ENCODE data around the gene MFF.

MFF gene

GRCh38 chr2:227373389-227373788 lies 48.3 kb downstream of the MFF start:
- Histone ChIP-seq H3K27ac (no peak overlapping the region), H3K27me3 (replicated peaks) (no peaks in the 10 kb centered on the region), H3K36me3 (replicated peaks) (no peaks in the 10 kb centered on the region), H3K4me3 (ENCODE audit: low read depth, low read length) (no peak overlapping the region)
- DNase-seq, result no peak
- in situ Hi-C loops (cut with HindIII; ENCODE audit: low pct_ligation_motif_present, low sequenced_read_pairs), result no loop called here
- TF ChIP-seq CTCF (IDR thresholded peaks at IDR 0.05; ENCODE audit: low read depth, low read length, missing control alignments), result no peak

- Histone ChIP-seq H3K36me3 (replicated peaks) (no peaks in the 10 kb centered on the region), H3K27ac (no peak overlapping the region), H3K4me3 (ENCODE audit: low read depth, low read length) (no peak overlapping the region), H3K27me3 (replicated peaks) (no peaks in the 10 kb centered on the region)
- DNase-seq, result no peak
- TF ChIP-seq CTCF (IDR thresholded peaks at IDR 0.05; ENCODE audit: low read depth, low read length, missing control alignments), result no peak
- in situ Hi-C loops (cut with HindIII; ENCODE audit: low pct_ligation_motif_present, low sequenced_read_pairs), result no loop called here
Observed at GRCh38 chr2:227374158-227374557, 49.1 kb downstream of the MFF start.

- in situ Hi-C loops (cut with HindIII; ENCODE audit: low pct_ligation_motif_present, low sequenced_read_pairs), result no loop called here
- Histone ChIP-seq H3K36me3 (replicated peaks) (no peaks in the 10 kb centered on the region), H3K27me3 (replicated peaks) (no peaks in the 10 kb centered on the region), H3K4me3 (ENCODE audit: low read depth, low read length) (no peak overlapping the region), H3K27ac (no peak overlapping the region)
- DNase-seq, result no peak
- no peak for TF ChIP-seq CTCF (IDR thresholded peaks at IDR 0.05; ENCODE audit: low read depth, low read length, missing control alignments)
Observed at GRCh38 chr2:227376656-227377396, 51.8 kb downstream of the MFF start.

- in situ Hi-C loops (cut with HindIII; ENCODE audit: low pct_ligation_motif_present, low sequenced_read_pairs), result no loop called here
- Histone ChIP-seq H3K27ac (no peak overlapping the region), H3K27me3 (replicated peaks) (no peaks in the 10 kb centered on the region), H3K4me3 (ENCODE audit: low read depth, low read length) (no peak overlapping the region), H3K36me3 (replicated peaks) (no peaks in the 10 kb centered on the region)
- DNase-seq, result no peak
- TF ChIP-seq CTCF (IDR thresholded peaks at IDR 0.05; ENCODE audit: low read depth, low read length, missing control alignments), result no peak
Observed at GRCh38 chr2:227377467-227378351, 52.7 kb downstream of the MFF start.

GRCh38 chr2:227378371-227378782 lies 53.3 kb downstream of the MFF start:
- no peak for DNase-seq
- H3K4me3 ChIP-seq (ENCODE audit: low read depth, low read length), result no peak overlapping the region
- H3K27ac ChIP-seq, result no peak overlapping the region
- no peak for TF ChIP-seq CTCF (IDR thresholded peaks at IDR 0.05; ENCODE audit: low read depth, low read length, missing control alignments)
- in situ Hi-C loops (cut with HindIII; ENCODE audit: low pct_ligation_motif_present, low sequenced_read_pairs), result no loop called here
- no peaks in the 10 kb centered on the region for H3K36me3 ChIP-seq (replicated peaks)
- H3K27me3 ChIP-seq (replicated peaks), result no peaks in the 10 kb centered on the region

Measured in brain microvascular endothelial cell (primary cell).